DMS53 treated with DMSO at 0.1 percent for 48 hours (cell line): ENCODE results near the gene KLHL41.
"Not testable (repeated sequence)": the region's sequence is repeated elsewhere in the genome, so short reads cannot be mapped to it uniquely, and the experiment has no call there.

ENCODE experiments used
- DNase-seq: peaks from one replicate; lab custom pipeline; 2025; ENCODE audit not compliant: unreplicated experiment; lab: John Stamatoyannopoulos, UW

KLHL41 gene

DNA sequence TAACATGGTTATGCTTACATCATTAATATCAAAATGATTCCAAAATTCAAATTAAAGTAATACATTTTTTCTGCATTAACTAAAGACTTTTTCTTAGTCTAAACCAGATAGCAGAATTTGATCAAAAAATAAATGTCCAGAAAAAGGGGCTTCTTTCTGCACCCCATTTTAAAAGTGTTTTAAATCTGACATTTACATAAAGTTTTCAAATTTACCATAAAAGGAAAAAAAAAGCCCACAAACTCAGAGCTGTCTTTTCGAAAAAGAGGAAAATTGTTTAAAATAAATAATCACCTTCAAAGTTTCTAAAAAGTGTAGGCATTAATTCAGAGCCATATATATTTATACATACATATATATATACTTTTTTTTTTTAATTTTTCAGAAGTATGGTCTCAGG is 62.7 kb downstream of the KLHL41 start:
- no peak for DNase-seq

DNA sequence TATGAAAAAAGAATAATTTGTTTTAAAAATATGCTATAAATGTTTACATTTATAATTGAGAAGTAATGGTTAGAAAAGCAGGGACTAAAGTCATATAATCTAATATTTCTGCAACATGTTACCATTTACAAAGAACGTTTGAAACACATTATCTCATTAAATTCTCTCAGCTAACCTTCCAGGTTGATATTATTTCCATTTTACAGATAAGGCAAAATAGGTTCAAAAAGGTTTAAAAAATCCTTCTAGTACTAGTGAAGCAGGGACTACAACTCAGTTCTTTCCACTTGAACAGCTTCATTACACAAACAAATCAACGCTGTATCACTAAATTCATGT is 63.3 kb downstream of the KLHL41 start:
- no peak for DNase-seq

DNA sequence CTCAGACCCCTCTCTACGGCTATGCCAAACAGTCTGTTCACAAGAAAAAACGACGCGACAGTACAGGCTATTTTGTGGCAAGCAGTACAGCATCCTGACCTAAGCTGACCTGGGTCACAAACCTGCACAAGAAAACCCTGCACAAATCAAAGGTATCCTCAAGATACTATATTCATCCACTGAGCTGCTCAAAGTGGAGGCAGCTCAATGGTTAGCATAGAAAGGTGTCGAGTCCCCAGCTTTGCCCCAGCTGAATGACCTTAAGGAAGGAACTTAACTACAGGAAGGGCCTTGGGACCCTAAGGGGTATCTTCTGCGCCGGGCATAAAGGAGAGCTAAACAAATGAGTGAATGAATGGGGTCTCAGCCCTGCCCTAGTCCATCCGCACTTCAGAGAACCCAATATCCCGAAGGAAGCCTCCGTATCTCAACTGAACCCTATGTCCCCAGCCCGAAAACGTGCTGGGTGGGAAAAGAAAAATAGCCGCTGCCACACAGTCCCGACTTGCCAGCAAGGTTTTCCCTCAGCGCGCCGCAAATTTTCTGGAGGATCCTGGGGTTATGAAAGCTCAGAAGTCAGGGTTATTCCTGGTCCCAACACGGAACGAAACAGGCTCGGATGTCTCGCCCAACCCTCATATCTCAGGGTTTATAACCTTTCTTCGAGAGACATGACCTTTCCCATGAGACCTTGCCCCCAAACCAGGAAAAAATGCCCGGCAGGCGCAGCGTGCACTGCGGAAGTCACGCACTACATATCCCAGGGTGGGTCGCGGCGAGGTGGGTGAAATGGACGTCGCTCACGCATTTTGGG is 63.9 kb downstream of the KLHL41 start, which contains the start of gene FASTKD1:
TSS of gene FASTKD1 (minus strand) at position 706 of the 814 bp plus-strand sequence. CDS start 1,836 bp downstream, outside the sequence.
- DNase-seq = peak; percentile 95

DNA sequence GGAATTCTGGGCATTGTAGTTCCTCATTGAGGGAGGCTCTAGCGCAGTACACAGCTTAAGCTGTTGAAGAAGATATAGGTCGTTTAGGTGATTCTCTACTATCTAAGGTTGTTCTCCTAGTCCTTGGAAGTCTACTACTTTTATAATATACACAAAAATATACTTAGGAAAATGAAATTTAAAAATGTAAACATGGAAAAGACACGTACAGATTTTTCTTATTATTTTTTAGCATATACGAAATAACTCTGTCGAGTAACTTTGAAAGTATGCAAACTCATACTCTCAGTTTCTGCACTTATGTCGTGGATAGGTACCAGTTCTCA is 64.4 kb downstream of the KLHL41 start:
- no peak for DNase-seq

DNA sequence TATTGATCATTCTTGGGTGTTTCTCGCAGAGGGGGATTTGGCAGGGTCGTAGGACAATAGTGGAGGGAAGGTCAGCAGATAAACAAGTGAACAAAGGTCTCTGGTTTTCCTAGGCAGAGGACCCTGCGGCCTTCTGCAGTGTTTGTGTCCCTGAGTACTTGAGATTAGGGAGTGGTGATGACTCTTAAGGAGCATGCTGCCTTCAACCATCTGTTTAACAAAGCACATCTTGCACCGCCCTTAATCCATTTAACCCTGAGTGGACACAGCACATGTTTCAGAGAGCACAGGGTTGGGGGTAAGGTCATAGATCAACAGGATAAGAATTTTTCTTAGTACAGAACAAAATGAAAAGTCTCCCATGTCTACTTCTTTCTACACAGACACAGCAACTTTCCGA is 65.0 kb downstream of the KLHL41 start:
- not testable (repeated sequence) for DNase-seq

DNA sequence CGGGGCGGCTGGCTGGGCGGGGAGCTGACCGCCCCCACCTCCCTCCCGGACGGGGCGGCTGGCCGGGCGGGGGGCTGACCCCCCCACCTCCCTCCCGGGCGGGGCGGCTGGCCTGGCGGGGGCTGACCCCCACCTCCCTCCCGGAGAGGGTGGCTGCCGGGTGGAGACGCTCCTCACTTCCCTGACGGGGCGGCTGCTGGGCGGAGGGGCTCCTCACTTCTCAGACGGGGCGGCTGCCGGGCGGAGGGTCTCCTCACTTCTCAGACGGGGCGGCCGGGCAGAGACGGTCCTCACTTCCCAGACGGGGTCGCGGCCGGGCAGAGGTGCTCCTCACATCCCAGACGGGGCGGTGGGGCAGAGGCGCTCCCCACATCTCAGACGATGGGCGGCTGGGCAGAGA is 65.8 kb downstream of the KLHL41 start:
- DNase-seq = not testable (repeated sequence)
